HG02938 (cell line): Measurements from ENCODE around the gene SPATA31D1.

Experiments
- ATAC-seq: cut with Tn5 transposase; IDR thresholded peaks from one replicate; pipeline ENCODE4 v1.9.1; 2021; ENCODE audit warnings: mild to moderate bottlenecking, moderate library complexity; ENCODE audit not compliant: unreplicated experiment

Gene SPATA31D1

DNA sequence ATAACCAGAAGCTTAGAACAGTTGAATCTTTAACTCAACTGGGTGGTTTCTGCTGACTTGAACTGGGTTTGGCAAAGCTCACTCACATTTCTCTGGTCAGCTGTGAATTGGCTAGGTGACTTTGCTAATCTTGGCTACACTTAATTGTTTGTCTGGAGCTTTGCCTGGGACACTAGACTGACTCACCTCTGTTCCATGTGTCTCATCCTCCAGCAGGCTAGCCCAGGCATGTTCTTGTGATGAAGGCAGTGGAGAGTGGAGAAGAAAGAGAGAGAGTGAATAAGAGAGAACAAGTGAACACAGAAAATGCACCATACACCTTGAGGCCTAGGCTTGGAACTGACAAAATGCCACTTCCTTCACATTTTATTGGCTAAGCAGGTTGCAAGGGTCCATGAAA, 32.6 kb downstream of the SPATA31D1 start:
- no peak for ATAC-seq

DNA sequence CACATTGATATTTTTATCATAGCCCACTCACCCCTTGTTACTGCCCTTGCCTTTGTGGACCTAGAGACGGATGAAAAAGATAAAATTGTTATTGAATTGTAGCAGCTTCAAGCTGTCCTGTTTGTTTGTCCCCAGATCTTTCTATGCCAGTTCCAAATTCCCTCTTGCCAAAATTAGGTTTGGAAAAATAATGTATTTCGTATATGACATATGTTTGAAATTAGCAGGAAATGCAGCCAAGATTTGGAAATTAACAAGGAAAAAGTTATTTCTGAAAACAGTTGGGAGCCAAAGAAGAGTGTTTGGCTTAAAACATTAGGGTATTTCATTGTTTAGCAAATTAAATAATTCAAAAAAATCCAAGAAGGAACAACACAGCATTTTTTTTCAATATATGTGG, 33.5 kb downstream of the SPATA31D1 start:
- ATAC-seq, result no peak

DNA sequence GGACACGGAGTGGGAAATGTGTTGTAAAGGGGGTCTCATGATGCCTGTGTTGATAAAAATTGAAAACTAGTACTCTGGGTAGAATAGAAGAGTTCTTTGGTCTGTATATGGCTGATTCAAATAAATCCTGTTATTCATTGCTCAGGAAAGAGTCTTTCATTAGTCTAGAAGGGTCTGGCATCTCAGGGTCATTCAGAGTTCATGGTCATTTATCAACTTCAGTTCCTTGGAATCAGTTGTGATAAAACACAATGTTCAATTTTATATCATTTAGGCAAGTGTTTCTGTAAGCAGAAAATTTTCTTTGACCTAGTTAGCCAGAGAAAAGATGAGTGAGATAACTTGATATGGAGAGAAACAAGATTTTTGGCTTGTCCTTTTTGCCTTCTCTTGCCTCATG, 36.3 kb downstream of the SPATA31D1 start:
- ATAC-seq, result no peak

DNA sequence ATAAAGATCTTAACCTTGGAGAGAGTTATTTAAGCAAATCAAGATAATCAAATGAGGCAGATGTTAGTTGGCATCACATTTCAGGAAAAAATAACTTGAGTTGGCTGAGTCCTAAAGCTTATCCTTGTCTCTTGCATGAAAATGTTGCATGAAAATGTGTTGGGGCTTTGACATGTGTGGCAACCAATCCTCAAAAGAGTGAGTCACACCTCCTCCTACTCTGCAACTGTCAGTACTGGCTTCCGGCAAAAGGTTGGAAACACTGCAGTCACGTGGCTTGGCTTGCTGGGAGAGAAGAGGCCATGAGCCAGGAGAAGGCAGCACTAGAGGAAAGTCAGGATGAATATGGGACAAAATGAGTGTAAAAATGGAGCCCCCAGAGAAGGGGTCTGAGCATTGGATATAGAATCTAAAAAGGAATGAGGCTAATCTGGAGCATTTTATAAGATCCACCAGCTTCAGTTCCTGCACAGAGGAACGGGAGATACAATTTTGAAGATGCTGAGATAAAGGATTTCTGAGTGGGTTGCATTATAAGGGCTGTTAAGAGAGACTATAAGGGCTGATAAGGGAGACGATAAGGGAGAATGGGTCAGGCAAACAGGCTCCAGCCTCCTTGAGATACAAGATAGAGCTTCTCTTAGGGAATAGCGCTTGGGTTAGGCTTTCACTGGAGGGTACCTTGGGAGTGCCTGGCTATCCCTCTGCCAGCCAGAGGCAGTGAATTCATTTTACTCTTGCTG, 43.1 kb downstream of the SPATA31D1 start:
- ATAC-seq, result no peak

DNA sequence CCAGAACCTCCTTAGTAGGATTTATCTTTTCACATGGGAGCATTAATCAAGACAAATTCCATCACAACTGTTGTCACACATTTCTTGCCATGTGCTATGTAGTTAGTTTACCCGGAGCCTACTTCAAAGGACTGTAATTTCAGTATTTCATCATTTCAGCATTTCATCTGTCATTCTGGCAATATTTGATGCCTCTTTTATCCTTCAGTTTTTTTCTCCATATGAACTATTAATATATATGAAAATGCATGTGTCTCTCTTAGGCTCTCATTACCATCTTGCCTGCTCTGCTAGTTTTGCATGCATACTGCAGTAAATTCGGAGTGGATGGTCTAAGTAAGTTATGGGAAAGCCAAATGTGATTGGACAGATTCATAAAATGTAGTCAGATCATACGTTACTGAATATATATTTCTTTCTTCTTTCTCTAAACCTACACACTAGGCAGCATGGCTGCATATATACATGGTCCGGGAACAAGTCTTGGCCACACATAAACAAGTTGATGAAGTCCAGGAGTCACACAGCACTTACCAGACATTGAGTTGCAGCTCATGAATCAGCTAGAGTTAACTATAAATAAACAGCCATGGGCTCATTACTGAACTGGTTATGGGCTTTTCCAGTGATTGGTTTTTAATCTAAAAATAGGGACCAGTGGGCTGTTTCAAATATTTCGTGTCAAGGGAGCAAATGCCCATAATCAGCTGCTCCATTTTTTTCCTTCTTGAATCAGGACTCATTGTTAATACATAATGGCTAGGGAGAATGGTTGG, 46.6 kb downstream of the SPATA31D1 start:
- no peak for ATAC-seq

DNA sequence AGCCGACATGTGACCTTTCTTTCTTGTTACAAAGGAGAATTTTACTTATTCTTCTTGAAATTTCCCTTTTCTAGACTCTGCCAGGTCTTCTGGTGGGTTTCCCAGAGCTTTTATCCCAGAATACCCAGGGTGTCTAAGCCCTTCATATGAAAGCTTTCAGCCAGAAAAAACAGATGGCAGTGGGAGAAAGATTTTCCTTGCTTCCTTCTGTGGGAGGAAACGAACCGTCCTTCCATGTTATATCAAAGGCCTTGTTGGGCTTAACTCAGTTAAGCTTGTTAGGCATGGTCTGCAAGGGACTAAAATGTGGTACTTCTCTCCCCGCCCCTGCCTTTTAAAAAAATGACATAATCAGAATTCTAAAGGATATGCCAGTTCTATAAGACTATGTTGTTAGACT, 47.5 kb downstream of the SPATA31D1 start:
- ATAC-seq, result no peak

DNA sequence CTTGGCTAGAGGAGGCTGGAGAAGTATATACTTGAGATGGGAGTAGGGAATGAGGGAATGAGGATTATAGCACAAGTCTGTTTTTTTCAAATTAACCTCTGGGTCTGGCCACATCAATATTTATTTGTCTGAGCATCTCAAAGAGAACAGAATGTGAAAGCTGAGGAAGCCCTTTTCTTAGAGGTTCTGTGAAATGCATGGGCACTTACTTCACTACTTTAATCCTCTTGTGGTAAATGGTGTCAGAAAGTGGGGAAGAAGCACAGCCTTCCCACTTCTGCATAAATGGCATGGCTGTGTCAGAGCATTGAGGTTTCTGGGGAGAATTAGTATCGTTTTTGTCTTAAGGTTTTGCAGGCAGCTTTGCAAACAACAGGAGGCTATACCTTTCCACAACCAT, 48.6 kb downstream of the SPATA31D1 start:
- ATAC-seq, result no peak

DNA sequence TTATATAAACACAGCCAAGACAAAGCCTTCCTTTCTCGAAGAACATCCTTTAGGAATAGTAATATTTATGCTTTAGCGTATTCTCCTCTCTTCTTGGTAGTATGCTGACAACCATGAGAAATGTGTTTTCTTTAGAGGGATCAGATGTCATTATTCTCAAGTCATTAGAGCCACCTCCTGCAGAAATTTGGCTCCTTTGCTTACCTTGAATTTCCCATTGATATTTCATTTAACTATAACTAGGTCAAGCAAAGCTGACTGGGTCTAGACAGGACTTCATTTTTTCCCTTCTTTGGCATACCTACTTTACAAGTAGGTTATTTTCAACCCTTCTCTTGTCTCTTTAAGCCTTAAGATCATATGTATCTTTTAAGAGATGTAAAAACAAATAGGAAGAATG, 50.3 kb downstream of the SPATA31D1 start:
- ATAC-seq, result no peak
